Measurements from ENCODE around the gene CDC42BPB. TPM values are rescaled to one million over a fixed set of nuclear protein-coding genes. Genes with fewer than 3 reads are reported as not detected.
A peak's percentile ranks its signal among the peaks of the same experiment; 100 is the strongest.
"Not testable (repeated sequence)": the region's sequence is repeated elsewhere in the genome, so short reads cannot be mapped to it uniquely, and the experiment has no call there.

CDC42BPB gene
- total RNA-seq, 1 experiment from 2014 or later, result 59.5 TPM

DNA sequence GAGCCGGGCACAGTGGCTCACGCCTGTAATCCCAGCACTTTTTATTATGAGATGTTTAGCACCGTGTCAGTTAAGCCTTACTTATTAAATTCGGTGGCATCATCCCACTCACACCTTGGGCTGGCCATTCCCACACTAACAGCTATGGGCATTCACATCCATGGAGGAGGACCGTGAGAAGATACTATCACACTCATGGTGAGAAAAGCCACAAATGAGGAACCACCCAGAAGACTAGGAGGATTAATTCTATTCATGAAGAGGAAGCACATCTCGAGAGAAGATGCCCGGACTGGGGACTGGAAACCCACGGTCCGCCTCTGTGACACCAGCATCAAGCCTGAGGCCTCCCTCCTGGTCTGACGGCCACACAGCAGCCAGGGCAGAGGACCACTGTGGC lies 4.9 kb downstream of the CDC42BPB start:
- no peak for DNase-seq (ENCODE audit: low read depth)

DNA sequence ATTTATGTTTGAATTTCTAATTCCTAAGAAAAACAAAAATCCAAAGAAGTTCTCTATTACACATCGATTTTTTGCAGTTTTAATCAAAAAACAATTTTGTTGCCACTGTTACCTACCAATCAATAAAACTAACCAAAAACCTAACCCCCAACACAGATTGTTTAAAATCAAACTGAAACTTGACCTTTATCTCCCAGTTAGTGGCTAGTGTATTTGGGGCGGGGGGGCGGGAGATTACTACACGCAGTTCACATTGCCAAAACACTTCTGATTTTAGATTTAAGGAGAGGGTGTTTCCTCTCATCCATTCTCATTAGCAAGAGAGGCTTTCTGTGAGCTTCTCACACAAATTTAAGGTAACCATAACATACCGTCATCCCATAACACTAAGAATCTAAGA lies 6.4 kb downstream of the CDC42BPB start:
- no peak for DNase-seq (ENCODE audit: low read depth)

DNA sequence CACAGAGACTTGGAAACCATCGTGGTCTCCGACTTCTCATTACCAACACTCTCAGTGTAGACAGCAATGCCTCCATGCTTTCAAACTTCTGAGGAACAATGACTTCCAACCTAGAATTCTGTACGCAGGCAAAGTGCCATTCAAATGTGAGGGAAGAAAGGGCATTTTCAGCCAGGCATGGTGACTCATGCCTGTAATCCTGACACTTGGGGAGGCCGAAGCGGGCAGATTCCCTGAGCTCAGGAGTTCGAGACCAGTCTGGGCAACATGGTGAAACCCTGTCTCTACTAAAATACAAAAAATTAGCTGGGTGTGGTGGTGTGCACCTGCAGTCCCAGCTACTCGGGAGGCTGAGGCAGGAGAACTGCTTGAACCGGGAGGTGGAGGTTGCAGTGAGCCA lies 9.9 kb downstream of the CDC42BPB start:
- not testable (repeated sequence) for DNase-seq (ENCODE audit: low read depth)

DNA sequence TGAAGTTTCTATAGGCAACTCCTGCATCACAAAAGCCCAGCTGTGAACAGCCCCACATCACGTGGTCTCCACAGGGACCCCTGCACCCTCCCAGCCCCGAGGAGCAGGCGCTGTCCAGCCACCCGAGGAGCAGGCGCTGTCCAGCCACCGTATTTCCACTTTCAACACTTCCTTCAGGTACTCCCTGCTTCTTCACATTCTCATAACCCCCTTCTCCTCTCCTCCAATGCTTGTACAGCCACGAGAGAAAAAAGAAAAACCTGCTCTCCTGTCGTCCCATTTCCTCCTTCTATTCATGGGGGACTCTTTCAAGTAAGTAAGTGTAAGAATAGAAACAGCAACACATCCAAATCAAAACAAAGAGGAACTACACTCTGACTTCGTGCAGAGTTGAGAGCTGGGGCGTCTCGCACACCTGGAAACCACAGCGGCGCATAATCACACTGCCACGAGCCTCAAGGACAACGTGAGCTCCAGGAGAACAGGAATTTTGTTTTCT lies 11.9 kb downstream of the CDC42BPB start:
- no peak for DNase-seq (ENCODE audit: low read depth)

DNA sequence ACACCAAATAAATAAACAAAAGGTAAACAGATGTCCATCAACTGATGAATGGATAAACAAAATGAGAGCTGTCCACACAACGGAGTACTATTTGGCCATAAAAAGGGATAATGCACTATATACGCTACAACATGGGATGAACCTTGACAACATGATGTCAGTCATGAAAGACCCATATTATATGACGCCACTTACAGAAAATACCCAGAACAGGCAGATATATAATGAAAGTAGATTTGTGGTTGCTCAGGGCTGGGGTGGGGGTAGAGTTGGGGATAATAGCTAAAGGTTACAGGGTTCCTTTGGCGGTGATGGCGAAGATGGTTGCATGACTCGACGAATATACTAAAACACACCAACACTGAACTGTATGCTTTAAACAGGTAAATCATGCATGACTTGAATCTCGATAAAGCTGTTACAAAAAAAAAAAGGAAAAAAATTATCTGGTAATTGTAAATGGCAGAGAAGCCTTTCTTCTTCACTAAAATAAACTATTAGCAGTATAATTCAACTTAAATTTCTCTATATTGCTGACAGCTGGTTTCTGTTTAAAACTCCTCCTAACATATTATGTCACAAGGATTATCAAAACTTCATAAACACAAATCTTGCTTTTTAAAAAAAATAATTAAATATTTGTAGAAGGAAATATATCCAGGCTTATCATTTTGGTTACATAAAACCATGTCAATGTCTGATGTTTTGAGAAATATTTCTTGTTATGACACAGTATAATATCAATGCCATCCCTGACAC lies 13.9 kb downstream of the CDC42BPB start:
- DNase-seq (ENCODE audit: low read depth), result no peak

DNA sequence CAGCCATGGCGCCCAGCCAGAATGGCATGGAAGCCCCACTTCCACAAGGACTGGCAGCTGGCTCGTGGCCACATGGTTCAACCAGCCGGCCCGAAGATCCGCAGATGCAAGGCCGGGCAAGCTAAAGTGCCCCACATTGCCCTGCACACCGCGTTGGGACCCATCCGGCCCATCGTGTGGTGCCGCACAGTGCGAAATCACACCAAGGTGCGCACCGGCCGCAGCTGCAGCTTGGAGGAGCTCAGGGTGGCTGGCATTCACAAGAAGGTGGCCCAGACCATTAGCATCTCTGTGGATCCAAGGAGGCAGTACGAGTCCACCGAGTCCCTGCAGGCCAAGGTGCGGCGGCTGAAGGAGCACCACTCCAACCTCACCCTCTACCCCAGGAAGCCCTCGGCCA lies 15.9 kb downstream of the CDC42BPB start:
- DNase-seq (ENCODE audit: low read depth), result no peak

DNA sequence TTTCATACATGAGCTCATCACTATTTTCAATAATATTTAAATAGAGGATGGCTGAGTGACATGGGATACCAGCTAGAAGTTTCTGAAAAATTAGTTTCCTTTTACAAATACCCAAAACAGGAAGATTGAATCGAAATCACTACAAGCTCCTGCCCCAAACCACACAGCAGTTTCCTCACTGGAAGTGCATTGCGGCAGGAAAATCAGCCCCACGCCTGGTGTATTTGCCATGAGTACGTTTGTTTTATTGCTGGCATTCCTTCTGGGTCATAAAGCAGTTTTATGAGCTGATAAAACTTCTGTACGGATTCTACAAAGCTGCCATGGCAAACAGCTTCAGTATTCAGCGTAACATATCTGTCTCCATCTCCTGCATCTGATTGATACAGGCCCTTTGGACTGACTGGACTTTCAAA lies 23.7 kb downstream of the CDC42BPB start:
- no peak for DNase-seq (ENCODE audit: low read depth)

- DNase-seq (ENCODE audit: low read depth), result no peak
Measured at GRCh38 chr14:103031956-103032355, 25.4 kb downstream of the CDC42BPB start.

- DNase-seq (ENCODE audit: low read depth), result no peak
Measured at GRCh38 chr14:103031566-103031911, 25.8 kb downstream of the CDC42BPB start.

GRCh38 chr14:103030741-103031565 lies 26.4 kb downstream of the CDC42BPB start:
- no peak for DNase-seq (ENCODE audit: low read depth)

GRCh38 chr14:103029936-103030335 lies 27.4 kb downstream of the CDC42BPB start:
- DNase-seq (ENCODE audit: low read depth), result no peak

DNA sequence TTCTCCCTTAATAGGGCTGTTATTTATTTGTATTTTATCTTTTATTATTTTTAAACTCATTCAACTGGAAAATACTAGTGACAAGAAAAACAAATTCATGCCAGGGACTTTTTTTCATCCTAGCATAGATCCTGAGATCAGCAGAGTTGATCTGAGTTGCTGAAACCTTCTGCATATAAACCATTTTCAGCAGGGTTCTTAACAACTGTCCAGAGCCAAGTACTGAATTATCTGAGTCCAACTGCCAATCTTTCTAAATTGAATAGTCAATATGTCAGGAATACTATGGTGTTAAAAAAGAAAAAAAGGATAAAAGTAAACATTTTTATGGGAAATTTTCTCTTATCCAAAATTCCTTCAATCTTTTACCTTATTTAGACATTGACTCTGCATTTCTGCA lies 28.6 kb downstream of the CDC42BPB start:
- no peak for DNase-seq (ENCODE audit: low read depth)

DNA sequence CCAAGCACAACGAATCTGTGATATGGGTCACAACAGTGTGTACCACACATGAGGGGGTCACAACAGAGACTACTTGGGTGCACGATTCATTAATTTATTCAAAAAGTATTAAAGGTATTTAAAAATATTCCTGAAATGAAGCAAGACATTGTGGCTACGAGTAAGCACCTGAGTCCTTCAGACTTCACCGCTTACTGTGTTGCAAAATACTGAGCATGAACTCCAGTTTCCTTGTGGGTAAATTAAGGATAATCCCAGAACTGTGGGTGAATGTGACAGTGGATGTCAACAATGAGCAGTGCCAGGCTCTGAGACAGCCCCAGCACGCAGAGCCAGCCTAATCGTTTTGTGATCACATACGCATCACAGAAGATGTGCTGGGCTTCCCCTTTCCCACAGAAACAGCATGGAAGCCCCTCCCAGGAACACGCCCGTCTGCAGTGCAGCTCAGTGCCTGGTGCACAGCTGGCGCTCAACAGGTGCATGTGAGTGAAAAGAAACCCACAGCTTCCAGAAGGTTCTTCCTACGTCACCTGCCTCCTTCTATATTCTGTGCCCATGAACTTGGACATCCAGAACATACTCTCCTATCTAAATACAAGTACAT lies 29.1 kb downstream of the CDC42BPB start:
- DNase-seq (ENCODE audit: low read depth), result peak; percentile 13

GRCh38 chr14:103027451-103027850 lies 29.9 kb downstream of the CDC42BPB start:
- no peak for DNase-seq (ENCODE audit: low read depth)

GRCh38 chr14:103026988-103027387 lies 30.4 kb downstream of the CDC42BPB start:
- DNase-seq (ENCODE audit: low read depth), result no peak

DNA sequence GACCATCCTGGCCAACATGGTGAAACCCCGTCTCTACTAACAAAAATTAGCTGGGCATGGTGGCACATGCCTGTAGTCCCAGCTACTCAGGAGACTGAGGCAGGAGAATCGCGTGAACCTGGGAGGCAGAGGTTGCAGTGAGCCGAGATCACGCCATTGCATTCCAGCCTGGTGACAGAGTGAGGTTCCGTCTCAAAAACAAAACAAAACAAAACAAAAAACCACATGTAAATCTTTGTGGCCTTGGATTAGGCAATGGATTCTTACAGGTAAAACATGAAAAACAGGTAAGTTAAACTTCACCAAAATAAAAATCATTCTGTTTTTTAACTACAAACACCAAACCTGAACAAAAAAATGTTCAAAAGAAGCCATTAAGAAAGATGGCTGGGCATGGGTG lies 31.2 kb downstream of the CDC42BPB start:
- DNase-seq (ENCODE audit: low read depth), result not testable (repeated sequence)

- peak; percentile 61 for DNase-seq (ENCODE audit: low read depth)
Measured at GRCh38 chr14:103023881-103024473, 33.4 kb downstream of the CDC42BPB start.

- no peak for DNase-seq (ENCODE audit: low read depth)
Measured at GRCh38 chr14:103022685-103023044, 34.7 kb downstream of the CDC42BPB start.

- peak; percentile 53 for DNase-seq (ENCODE audit: low read depth)
Measured at GRCh38 chr14:103022002-103022684, 35.2 kb downstream of the CDC42BPB start.

- DNase-seq (ENCODE audit: low read depth), result no peak
Measured at GRCh38 chr14:103021684-103022001, 35.7 kb downstream of the CDC42BPB start.
